ENCODE measurements around the gene CD300LD. TPM values are rescaled to one million over a fixed set of nuclear protein-coding genes. Genes with fewer than 3 reads are reported as not detected.
"Not testable (repeated sequence)": the region's sequence is repeated elsewhere in the genome, so short reads cannot be mapped to it uniquely, and the experiment has no call there.

Gene CD300LD
- total RNA-seq, 1 donor from 2014 or later: not detected

GRCh38 chr17:74574489-74575142, 17.5 kb downstream of the CD300LD start:
- no peak for TF ChIP-seq CTCF (IDR thresholded peaks at IDR 0.05; ENCODE audit: insufficient read depth, low read length, severe bottlenecking)
- H3K4me3 ChIP-seq (ENCODE audit: low read depth, low read length): no peak overlapping the region
- FAIRE-seq: peak; percentile 93
- no peak for DNase-seq (ENCODE audit: low read depth)
- no peaks in the 10 kb centered on the region for H3K27me3 ChIP-seq (ENCODE audit: control insufficient read depth, insufficient read depth, low read length)
- H3K36me3 ChIP-seq (ENCODE audit: control insufficient read depth, insufficient read depth, low read length): no peaks in the 10 kb centered on the region

GRCh38 chr17:74573635-74574034, 18.4 kb downstream of the CD300LD start:
- FAIRE-seq; DNase-seq (ENCODE audit: low read depth); H3K27me3 ChIP-seq (ENCODE audit: control insufficient read depth, insufficient read depth, low read length); H3K36me3 ChIP-seq (ENCODE audit: control insufficient read depth, insufficient read depth, low read length); H3K4me3 ChIP-seq (ENCODE audit: low read depth, low read length): not testable (repeated sequence)

GRCh38 chr17:74573169-74573568, 18.9 kb downstream of the CD300LD start:
- FAIRE-seq (no peak), DNase-seq (ENCODE audit: low read depth) (no peak)
- Histone ChIP-seq H3K4me3 (ENCODE audit: low read depth, low read length) (no peak overlapping the region), H3K36me3 (ENCODE audit: control insufficient read depth, insufficient read depth, low read length) (no peaks in the 10 kb centered on the region), H3K27me3 (ENCODE audit: control insufficient read depth, insufficient read depth, low read length) (no peaks in the 10 kb centered on the region)
- TF ChIP-seq CTCF (IDR thresholded peaks at IDR 0.05; ENCODE audit: insufficient read depth, low read length, severe bottlenecking): no peak

GRCh38 chr17:74571621-74572270, 20.3 kb downstream of the CD300LD start:
- Histone ChIP-seq H3K4me3 (ENCODE audit: low read depth, low read length) (no peak overlapping the region), H3K36me3 (ENCODE audit: control insufficient read depth, insufficient read depth, low read length) (no peaks in the 10 kb centered on the region), H3K27me3 (ENCODE audit: control insufficient read depth, insufficient read depth, low read length) (no peaks in the 10 kb centered on the region)
- no peak for TF ChIP-seq CTCF (IDR thresholded peaks at IDR 0.05; ENCODE audit: insufficient read depth, low read length, severe bottlenecking)
- FAIRE-seq (no peak), DNase-seq (ENCODE audit: low read depth) (no peak)

DNA sequence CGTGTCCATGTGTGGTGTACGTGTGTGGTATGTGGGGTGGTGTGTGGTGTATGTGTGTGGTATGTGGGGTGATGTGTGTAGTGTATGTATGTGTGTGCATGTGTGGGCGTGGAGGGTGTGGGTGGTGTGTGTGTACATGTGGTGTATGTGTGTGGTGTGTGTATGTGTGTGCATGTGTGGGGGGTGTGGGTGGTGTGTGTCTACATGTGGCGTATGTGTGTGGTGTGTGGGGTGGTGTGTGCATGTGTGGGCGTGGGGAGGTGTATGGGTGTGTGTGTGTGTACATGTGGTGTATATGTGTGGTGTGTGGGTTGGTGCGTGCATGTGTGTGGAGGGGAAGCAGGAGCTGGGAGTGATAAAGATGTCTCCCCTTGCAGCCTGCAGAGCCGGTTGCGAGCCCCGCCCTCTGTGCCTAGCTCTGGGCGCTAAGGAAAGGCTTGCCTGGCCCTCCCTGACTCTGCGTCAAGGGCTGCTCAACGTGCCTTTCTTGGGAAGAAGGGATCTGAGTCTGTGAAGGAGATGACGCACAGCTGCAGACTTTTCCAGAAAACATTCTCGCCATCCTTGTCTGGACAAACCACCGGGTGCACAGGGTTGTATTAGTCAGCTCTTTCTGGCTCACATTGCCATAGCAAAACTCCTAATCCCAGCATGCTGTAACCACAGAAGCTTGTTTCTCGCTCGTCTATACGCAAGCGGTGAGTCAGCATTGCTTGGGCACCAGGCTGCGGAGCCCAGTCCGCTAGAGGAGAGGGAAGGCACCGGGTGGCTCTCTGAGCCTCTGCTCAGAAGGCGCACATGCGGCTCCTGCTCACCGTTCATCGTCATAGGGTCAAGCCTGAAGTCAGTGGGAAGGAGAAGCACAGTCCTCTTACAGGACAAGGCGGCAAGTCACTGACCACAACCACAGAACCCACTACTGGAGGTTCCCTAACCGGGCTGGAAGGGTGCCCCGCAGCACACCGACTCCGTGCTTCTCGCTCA, 22.8 kb downstream of the CD300LD start:
- H3K27me3 ChIP-seq (ENCODE audit: control insufficient read depth, insufficient read depth, low read length): no peaks in the 10 kb centered on the region
- H3K36me3 ChIP-seq (ENCODE audit: control insufficient read depth, insufficient read depth, low read length): no peaks in the 10 kb centered on the region
- TF ChIP-seq CTCF (IDR thresholded peaks at IDR 0.05; ENCODE audit: insufficient read depth, low read length, severe bottlenecking): no peak
- H3K4me3 ChIP-seq (ENCODE audit: low read depth, low read length): no peak overlapping the region
- DNase-seq (ENCODE audit: low read depth) (peak; percentile 98), FAIRE-seq (no peak)
